Liver (tissue), 9 donors: ENCODE results near the gene DEPDC5. TPM values are rescaled to one million over a fixed set of nuclear protein-coding genes. Genes with fewer than 3 reads are reported as not detected.

Source experiments
- DNase-seq: peaks from one replicate; pipeline ENCODE4 v3.0.0-alpha.2; 2017; ENCODE audit warnings: low spot score
- H3K27ac ChIP-seq, 2 donors: one replicate each; pipeline ENCODE4 v1.7.0; 2013; ENCODE audit warnings: inconsistent platforms in 2 of 2, low read length in 2 of 2, control low read depth in 1 of 2, low read depth in 1 of 2, mild to moderate bottlenecking in 1 of 2
- H3K27me3 ChIP-seq, 4 donors: one replicate each; pipeline versions ENCODE4 v1.6.1 to v1.7.0; 2013; ENCODE audit warnings: low read length in 3 of 4, inconsistent platforms in 1 of 4, mild to moderate bottlenecking in 1 of 4, moderate library complexity in 1 of 4; ENCODE audit not compliant: control insufficient read depth in 4 of 4, insufficient read depth in 4 of 4
- H3K36me3 ChIP-seq, 4 donors: one replicate each; pipeline versions ENCODE4 v1.6.1 to v1.7.0; 2013; ENCODE audit warnings: low read length in 3 of 4, mild to moderate bottlenecking in 3 of 4, low read depth in 1 of 4, moderate library complexity in 1 of 4; ENCODE audit not compliant: control insufficient read depth in 4 of 4, insufficient read depth in 3 of 4
- H3K4me1 ChIP-seq, 4 donors: one replicate each; pipeline versions ENCODE4 v1.6.1 to v1.7.0; 2013; ENCODE audit warnings: low read length in 3 of 4, mild to moderate bottlenecking in 3 of 4, moderate library complexity in 1 of 4; ENCODE audit not compliant: control insufficient read depth in 4 of 4, insufficient read depth in 4 of 4
- H3K4me3 ChIP-seq, 3 donors: one replicate each; pipeline versions ENCODE4 v1.6.1 to v1.7.0; 2013; ENCODE audit warnings: low read length in 3 of 3, control low read depth in 1 of 3, low read depth in 1 of 3, mild to moderate bottlenecking in 1 of 3
- H3K9ac ChIP-seq, 2 donors: one replicate each; pipeline ENCODE4 v1.7.0; 2013; ENCODE audit warnings: low read length in 2 of 2, mild to moderate bottlenecking in 2 of 2, moderate library complexity in 2 of 2, control low read depth in 1 of 2, low read depth in 1 of 2
- H3K9me3 ChIP-seq, 4 donors: one replicate each; pipeline versions ENCODE4 v1.6.1 to v1.7.0; 2013; ENCODE audit warnings: low read length in 3 of 4; ENCODE audit not compliant: control insufficient read depth in 4 of 4
- ATF3 ChIP-seq: IDR thresholded peaks from 2 replicates; pipeline ENCODE4 v1.6.1; 2016; ENCODE audit warnings: antibody characterized with exemption
- EGR1 ChIP-seq, 2 donors: IDR thresholded peaks; 2 replicates each; pipeline ENCODE4 v1.6.1; 2016 to 2018; ENCODE audit warnings: antibody characterized with exemption in 2 of 2, low read depth in 2 of 2
- FOXA1 ChIP-seq: IDR thresholded peaks from 2 replicates; pipeline ENCODE4 v1.6.1; 2016; ENCODE audit warnings: antibody characterized with exemption
- GABPA ChIP-seq, 2 donors: IDR thresholded peaks in 1 of 2; conservative IDR thresholded peaks in 1 of 2; 2 replicates each; pipeline ENCODE4 v1.6.1; 2016; ENCODE audit warnings: antibody characterized with exemption in 2 of 2, mild to moderate bottlenecking in 1 of 2, moderate library complexity in 1 of 2
- HNF4A ChIP-seq, 2 donors: conservative IDR thresholded peaks; 2 replicates each; pipeline ENCODE4 v1.6.1; 2016; ENCODE audit warnings: antibody characterized with exemption in 2 of 2, mild to moderate bottlenecking in 2 of 2
- HNF4G ChIP-seq: IDR thresholded peaks from 2 replicates; pipeline ENCODE4 v1.6.1; 2016; ENCODE audit warnings: antibody characterized with exemption
- JUND ChIP-seq, 2 donors: IDR thresholded peaks; 2 replicates each; pipeline ENCODE4 v1.6.1; 2016; ENCODE audit warnings: antibody characterized with exemption in 2 of 2
- MAX ChIP-seq: IDR thresholded peaks from 2 replicates; pipeline ENCODE4 v1.6.1; 2016; ENCODE audit warnings: antibody characterized with exemption
- NR2F2 ChIP-seq: IDR thresholded peaks from 2 replicates; pipeline ENCODE4 v1.6.1; 2016; ENCODE audit warnings: antibody characterized with exemption
- RAD21 ChIP-seq, 2 donors: IDR thresholded peaks; 2 replicates each; pipeline ENCODE4 v1.6.1; 2016; ENCODE audit warnings: antibody characterized with exemption in 2 of 2, mild to moderate bottlenecking in 2 of 2
- REST ChIP-seq: IDR thresholded peaks from 2 replicates; pipeline ENCODE4 v1.6.1; 2016; ENCODE audit warnings: antibody characterized with exemption, mild to moderate bottlenecking
- RXRA ChIP-seq, 2 donors: IDR thresholded peaks; 2 replicates each; pipeline ENCODE4 v1.6.1; 2017 to 2018; ENCODE audit warnings: antibody characterized with exemption in 2 of 2, mild to moderate bottlenecking in 1 of 2
- TAF1 ChIP-seq: conservative IDR thresholded peaks from 2 replicates; pipeline ENCODE4 v1.6.1; 2016; ENCODE audit warnings: antibody characterized with exemption, mild to moderate bottlenecking
- YY1 ChIP-seq: IDR thresholded peaks from 2 replicates; pipeline ENCODE4 v1.6.1; 2016; ENCODE audit warnings: antibody characterized with exemption, mild to moderate bottlenecking
- WGBS: extraction: QIAGEN DNeasy Blood & Tissue Kit; methylation state at CpG from one replicate; pipeline ENCODE4 v1.1.7; 2013; 5-methylcytosine and 5-hydroxymethylcytosine counted together
- polyA plus RNA-seq, 2 donors: library from polyadenylated mRNA; stranded (reverse) in 1 of 2; unstranded in 1 of 2; fragments of 200-250 nt in 1 of 2; fragments of >200 nt in 1 of 2; fragmentation: Nextera tagmentation in 1 of 2; extraction: Ambion mirVana in 1 of 2; gene quantifications; one replicate each; pipeline versions ENCODE4 v1.2.1 to v1.2.3, GENCODE V29; 2013 to 2015
- total RNA-seq, 2 donors: library from RNA; depleted of rRNA; stranded (reverse); fragments of >200 nt; gene quantifications; one replicate each; pipeline ENCODE4 v1.2.3, GENCODE V29; 2014
- TF ChIP-seq, protein P1 (sequence below): fragments of 150-350 bp; IDR thresholded peaks from 2 replicates; pipeline ENCODE4 v1.5.1; 2017; ENCODE audit warnings: improper control_type of control experiment, low read depth, low read length; ENCODE audit not compliant: missing input control
- TF ChIP-seq, protein P2 (sequence below): IDR thresholded peaks from 2 replicates; pipeline ENCODE4 v1.6.1; 2016; ENCODE audit warnings: antibody characterized with exemption
- donor health status: healthy.
- donor health status: healthy.
- donor health status: healthy.
- donor health status: healthy.
- donor health status: healthy.

DEPDC5 gene
- total and polyA plus RNA-seq, 4 donors = 5.5 to 19.4 (median 12.6) TPM

DNA sequence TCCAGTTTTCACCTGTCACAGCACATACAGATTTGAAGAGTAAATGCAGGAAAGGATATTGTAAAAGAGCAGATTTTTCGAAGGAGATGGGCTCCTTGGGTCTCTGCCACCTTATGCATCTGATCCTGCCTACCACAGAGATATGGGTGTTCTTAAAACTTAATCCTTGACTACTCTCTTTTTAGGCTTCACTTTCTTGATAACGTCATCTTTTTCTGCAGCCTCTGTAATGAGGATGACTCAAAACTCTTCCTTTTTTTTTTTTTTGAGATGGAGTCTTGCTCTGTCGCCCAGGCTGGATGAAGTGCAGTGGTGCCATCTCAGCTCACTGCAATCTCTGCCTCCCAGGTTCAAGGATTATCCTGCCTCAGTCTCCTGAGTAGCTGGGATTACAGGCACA, 11.7 kb upstream of the DEPDC5 start:
- Histone ChIP-seq H3K4me1 (peaks cover 4 to 29% (median 22%) of the 10 kb centered on the region in 4 donors), H3K9me3 (no peaks in the 10 kb centered on the region), H3K9ac (no peak overlapping the region), H3K4me3 (no peak overlapping the region), H3K27ac (no peak overlapping the region), H3K36me3 (peaks cover 0 to 5% (median under 1%) of the 10 kb centered on the region in 4 donors), H3K27me3 (no peaks in the 10 kb centered on the region)
- no peak for TF ChIP-seq REST
- TF ChIP-seq TAF1 = no peak
- TF ChIP-seq, protein P1, sequence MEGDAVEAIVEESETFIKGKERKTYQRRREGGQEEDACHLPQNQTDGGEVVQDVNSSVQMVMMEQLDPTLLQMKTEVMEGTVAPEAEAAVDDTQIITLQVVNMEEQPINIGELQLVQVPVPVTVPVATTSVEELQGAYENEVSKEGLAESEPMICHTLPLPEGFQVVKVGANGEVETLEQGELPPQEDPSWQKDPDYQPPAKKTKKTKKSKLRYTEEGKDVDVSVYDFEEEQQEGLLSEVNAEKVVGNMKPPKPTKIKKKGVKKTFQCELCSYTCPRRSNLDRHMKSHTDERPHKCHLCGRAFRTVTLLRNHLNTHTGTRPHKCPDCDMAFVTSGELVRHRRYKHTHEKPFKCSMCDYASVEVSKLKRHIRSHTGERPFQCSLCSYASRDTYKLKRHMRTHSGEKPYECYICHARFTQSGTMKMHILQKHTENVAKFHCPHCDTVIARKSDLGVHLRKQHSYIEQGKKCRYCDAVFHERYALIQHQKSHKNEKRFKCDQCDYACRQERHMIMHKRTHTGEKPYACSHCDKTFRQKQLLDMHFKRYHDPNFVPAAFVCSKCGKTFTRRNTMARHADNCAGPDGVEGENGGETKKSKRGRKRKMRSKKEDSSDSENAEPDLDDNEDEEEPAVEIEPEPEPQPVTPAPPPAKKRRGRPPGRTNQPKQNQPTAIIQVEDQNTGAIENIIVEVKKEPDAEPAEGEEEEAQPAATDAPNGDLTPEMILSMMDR = no peak
- TF ChIP-seq NR2F2 = no peak
- TF ChIP-seq EGR1 (IDR thresholded peaks at IDR 0.05; ENCODE audit: low read depth in 2 of 2) = no peak
- TF ChIP-seq JUND (IDR thresholded peaks at IDR 0.05) = no peak
- TF ChIP-seq HNF4A (conservative IDR thresholded peaks at IDR 0.05) = no peak
- TF ChIP-seq YY1 = no peak
- no peak for TF ChIP-seq RXRA (IDR thresholded peaks at IDR 0.05)
- no peak for TF ChIP-seq RAD21 (IDR thresholded peaks at IDR 0.05)
- no peak for TF ChIP-seq FOXA1
- TF ChIP-seq ATF3 = no peak
- no peak for TF ChIP-seq MAX
- TF ChIP-seq, protein P2, sequence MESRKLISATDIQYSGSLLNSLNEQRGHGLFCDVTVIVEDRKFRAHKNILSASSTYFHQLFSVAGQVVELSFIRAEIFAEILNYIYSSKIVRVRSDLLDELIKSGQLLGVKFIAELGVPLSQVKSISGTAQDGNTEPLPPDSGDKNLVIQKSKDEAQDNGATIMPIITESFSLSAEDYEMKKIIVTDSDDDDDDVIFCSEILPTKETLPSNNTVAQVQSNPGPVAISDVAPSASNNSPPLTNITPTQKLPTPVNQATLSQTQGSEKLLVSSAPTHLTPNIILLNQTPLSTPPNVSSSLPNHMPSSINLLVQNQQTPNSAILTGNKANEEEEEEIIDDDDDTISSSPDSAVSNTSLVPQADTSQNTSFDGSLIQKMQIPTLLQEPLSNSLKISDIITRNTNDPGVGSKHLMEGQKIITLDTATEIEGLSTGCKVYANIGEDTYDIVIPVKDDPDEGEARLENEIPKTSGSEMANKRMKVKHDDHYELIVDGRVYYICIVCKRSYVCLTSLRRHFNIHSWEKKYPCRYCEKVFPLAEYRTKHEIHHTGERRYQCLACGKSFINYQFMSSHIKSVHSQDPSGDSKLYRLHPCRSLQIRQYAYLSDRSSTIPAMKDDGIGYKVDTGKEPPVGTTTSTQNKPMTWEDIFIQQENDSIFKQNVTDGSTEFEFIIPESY = no peak
- no peak for TF ChIP-seq HNF4G
- 84% methylated on average over 3 of the region's 3 CpGs for WGBS
- no peak for DNase-seq

GRCh38 chr22:31742682-31743081, 11.1 kb upstream of the DEPDC5 start:
- H3K36me3 ChIP-seq = peaks cover 0 to 5% (median 0%) of the 10 kb centered on the region in 4 donors
- peaks cover 4 to 30% (median 22%) of the 10 kb centered on the region in 4 donors for H3K4me1 ChIP-seq
- H3K9ac ChIP-seq = no peak overlapping the region
- H3K4me3 ChIP-seq = no peak overlapping the region
- H3K9me3 ChIP-seq = no peaks in the 10 kb centered on the region
- H3K27ac ChIP-seq = no peak overlapping the region
- no peak for DNase-seq
- over 99% methylated on average over 2 of the region's 2 CpGs for whole genome bisulfite sequencing
- TF ChIP-seq EGR1 (IDR thresholded peaks at IDR 0.05; ENCODE audit: low read depth in 2 of 2) = no peak
- TF ChIP-seq MAX = no peak
- TF ChIP-seq RAD21 (IDR thresholded peaks at IDR 0.05) = no peak
- TF ChIP-seq, protein P1 = no peak
- no peak for TF ChIP-seq YY1
- no peak for TF ChIP-seq TAF1
- no peak for TF ChIP-seq GABPA (IDR thresholded peaks at IDR 0.05 in 1 of 2, conservative IDR thresholded peaks at IDR 0.05 in 1 of 2)
- TF ChIP-seq HNF4G = no peak
- TF ChIP-seq RXRA (IDR thresholded peaks at IDR 0.05) = no peak
- no peaks in the 10 kb centered on the region for H3K27me3 ChIP-seq
